GM23248 (cell line): ENCODE results near the gene RFC4. TPM values are rescaled to one million over a fixed set of nuclear protein-coding genes. Genes with fewer than 3 reads are reported as not detected.

Experiments used
- DNase-seq: peaks from one replicate; pipeline ENCODE4 v3.0.0-alpha.2; 2015
- H2AFZ ChIP-seq: fragments of 200-600 bp; sonication (generic); 2 replicates; pipeline ENCODE4 v1.6.1; 2016; ENCODE audit warnings: antibody characterized with exemption
- H3F3A ChIP-seq: fragments of 200-600 bp; sonication (generic); 2 replicates; pipeline ENCODE4 v1.6.1; 2016; ENCODE audit warnings: mild to moderate bottlenecking, antibody characterized with exemption, mixed run types; ENCODE audit not compliant: insufficient read depth
- H3K27ac ChIP-seq: fragments of 200-600 bp; sonication (generic); 2 replicates; pipeline ENCODE4 v1.5.1; 2016; ENCODE audit warnings: mild to moderate bottlenecking
- H3K27me3 ChIP-seq: fragments of 200-600 bp; sonication (generic); replicated peaks from 2 replicates; pipeline ENCODE4 v1.6.1; 2016; ENCODE audit warnings: mild to moderate bottlenecking; ENCODE audit not compliant: insufficient read depth
- H3K36me3 ChIP-seq: fragments of 200-600 bp; sonication (generic); 2 replicates; pipeline ENCODE4 v1.6.1; 2016; ENCODE audit warnings: low read depth, mild to moderate bottlenecking
- H3K4me1 ChIP-seq: fragments of 200-600 bp; sonication (generic); 2 replicates; pipeline ENCODE4 v1.6.1; 2016; ENCODE audit warnings: mild to moderate bottlenecking; ENCODE audit not compliant: insufficient read depth
- H3K4me2 ChIP-seq: fragments of 200-600 bp; sonication (generic); one replicate; pipeline ENCODE4 v1.6.1; 2016; ENCODE audit warnings: mild to moderate bottlenecking; ENCODE audit not compliant: unreplicated experiment
- H3K4me3 ChIP-seq: fragments of 200-600 bp; sonication (generic); 2 replicates; pipeline ENCODE4 v1.5.1; 2016; ENCODE audit warnings: mild to moderate bottlenecking
- H3K79me2 ChIP-seq: fragments of 200-600 bp; sonication (generic); 2 replicates; pipeline ENCODE4 v1.6.1; 2016; ENCODE audit warnings: mild to moderate bottlenecking; ENCODE audit not compliant: insufficient read depth
- H3K9ac ChIP-seq: fragments of 200-600 bp; sonication (generic); 2 replicates; pipeline ENCODE4 v1.6.1; 2016; ENCODE audit warnings: mild to moderate bottlenecking
- H3K9me2 ChIP-seq: fragments of 200-600 bp; sonication (generic); 2 replicates; pipeline ENCODE4 v1.6.1; 2016; ENCODE audit warnings: mixed run types, mild to moderate bottlenecking, moderate library complexity; ENCODE audit not compliant: insufficient read depth
- H3K9me3 ChIP-seq: fragments of 200-600 bp; sonication (generic); one replicate; pipeline ENCODE4 v1.6.1; 2017; ENCODE audit warnings: low read depth
- H4K20me1 ChIP-seq: fragments of 200-600 bp; sonication (generic); 2 replicates; pipeline ENCODE4 v1.6.0; 2016; ENCODE audit not compliant: insufficient read depth
- EZH2 ChIP-seq: fragments of 200-600 bp; sonication (generic); IDR thresholded peaks from 2 replicates; pipeline ENCODE4 v1.6.1; 2018; ENCODE audit warnings: antibody characterized with exemption, mild to moderate bottlenecking; ENCODE audit not compliant: insufficient read depth, poor library complexity, severe bottlenecking
- EZH2phosphoT487 ChIP-seq: fragments of 200-600 bp; sonication (generic); IDR thresholded peaks from 2 replicates; pipeline ENCODE4 v1.6.1; 2018; ENCODE audit warnings: antibody characterized with exemption, moderate library complexity, mild to moderate bottlenecking, low read depth; ENCODE audit not compliant: insufficient read depth
- WGBS, 2 experiments: methylation state at CpG; one replicate each; pipeline ENCODE4 v1.1.6; 2015 to 2017; ENCODE audit warnings: low lambda C conversion rate in 2 of 2, low coverage in 1 of 2; ENCODE audit errors: missing lambda C conversion rate in 2 of 2; 5-methylcytosine and 5-hydroxymethylcytosine counted together
- in situ Hi-C: fragments of 300-500 bp; cut with MboI; formaldehyde crosslinking; loops from 2 replicates; pipeline ENCODE4 v1.15.0; 2020
- polyA plus RNA-seq: library from polyadenylated mRNA; unstranded; fragments of >200 nt; fragmentation: Nextera tagmentation; extraction: Ambion mirVana; gene quantifications from 2 replicates; pipeline ENCODE4 v1.2.1, GENCODE V29; 2016
- total RNA-seq: library from RNA; depleted of rRNA; stranded (reverse); fragments of >200 nt; shearing (Covaris generic); gene quantifications from 2 replicates; pipeline ENCODE4 v1.2.3, GENCODE V29; 2014

RFC4 gene
- total and polyA plus RNA-seq, 2 experiments from 2014 or later = 16.2 to 22.8 TPM

- H3K4me2 ChIP-seq = no peak overlapping the region
- in situ Hi-C loops = loop anchor here (25.0 kb wide), 1 partner anchor 815 kb away; no protein-coding TSS in a partner anchor
- TF ChIP-seq EZH2 (no peak), EZH2phosphoT487 (no peak)
- no peaks in the 10 kb centered on the region for H3K9me2 ChIP-seq
- no peak overlapping the region for H3K4me3 ChIP-seq
- H3K4me1 ChIP-seq = peaks cover 10% of the 10 kb centered on the region
- no peak overlapping the region for H2AFZ ChIP-seq
- no peak overlapping the region for H3K27ac ChIP-seq
- DNase-seq = no peak
- peaks cover 19% of the 10 kb centered on the region for H3K79me2 ChIP-seq
- H3F3A ChIP-seq = no peaks in the 10 kb centered on the region
- H3K9me3 ChIP-seq = no peaks in the 10 kb centered on the region
- H3K36me3 ChIP-seq = peaks cover 14% of the 10 kb centered on the region
- H3K27me3 ChIP-seq = no peaks in the 10 kb centered on the region
- 98 to 100% methylated on average over 3 of the region's 3 CpGs for WGBS, 2 experiments
- H3K9ac ChIP-seq = no peak overlapping the region
- H4K20me1 ChIP-seq = no peaks in the 10 kb centered on the region
Observed at GRCh38 chr3:186802701-186803100, 3.6 kb downstream of the RFC4 start.

DNA sequence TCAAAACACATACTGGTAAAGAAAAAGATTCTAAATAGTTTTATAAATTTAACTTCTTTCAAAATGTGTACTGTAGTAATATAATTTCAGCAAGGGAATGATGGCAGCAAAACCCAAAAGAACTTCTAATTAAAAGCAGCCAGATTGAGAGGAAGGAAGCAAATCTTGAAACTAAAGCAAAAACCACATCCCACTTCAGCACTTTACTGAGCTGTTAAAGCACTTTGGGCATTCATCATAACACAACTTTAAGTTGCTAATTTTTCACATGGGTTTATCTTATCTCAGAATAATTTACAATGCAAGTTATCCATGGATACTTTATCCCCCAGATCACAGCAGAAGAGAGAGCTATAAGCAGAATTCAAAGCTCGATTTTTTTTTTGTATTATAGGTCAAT, 6.0 kb downstream of the RFC4 start:
- H3K9me2 ChIP-seq = no peaks in the 10 kb centered on the region
- peaks cover 9% of the 10 kb centered on the region for H3K79me2 ChIP-seq
- H2AFZ ChIP-seq = no peak overlapping the region
- peaks cover 5% of the 10 kb centered on the region for H3K4me1 ChIP-seq
- no peak for DNase-seq
- TF ChIP-seq EZH2 (no peak), EZH2phosphoT487 (no peak)
- H3K27ac ChIP-seq = no peak overlapping the region
- H3K9me3 ChIP-seq = no peaks in the 10 kb centered on the region
- no peak overlapping the region for H3K4me2 ChIP-seq
- H3K4me3 ChIP-seq = no peak overlapping the region
- H4K20me1 ChIP-seq = no peaks in the 10 kb centered on the region
- H3K27me3 ChIP-seq = no peaks in the 10 kb centered on the region
- WGBS, 2 experiments = 86 to 95% methylated on average over 1 of the region's 1 CpG
- H3K9ac ChIP-seq = no peak overlapping the region
- H3F3A ChIP-seq = no peaks in the 10 kb centered on the region
- peaks cover 19% of the 10 kb centered on the region for H3K36me3 ChIP-seq
- in situ Hi-C loops = loop anchor here (25.0 kb wide), 1 partner anchor 813 kb away; no protein-coding TSS in a partner anchor

DNA sequence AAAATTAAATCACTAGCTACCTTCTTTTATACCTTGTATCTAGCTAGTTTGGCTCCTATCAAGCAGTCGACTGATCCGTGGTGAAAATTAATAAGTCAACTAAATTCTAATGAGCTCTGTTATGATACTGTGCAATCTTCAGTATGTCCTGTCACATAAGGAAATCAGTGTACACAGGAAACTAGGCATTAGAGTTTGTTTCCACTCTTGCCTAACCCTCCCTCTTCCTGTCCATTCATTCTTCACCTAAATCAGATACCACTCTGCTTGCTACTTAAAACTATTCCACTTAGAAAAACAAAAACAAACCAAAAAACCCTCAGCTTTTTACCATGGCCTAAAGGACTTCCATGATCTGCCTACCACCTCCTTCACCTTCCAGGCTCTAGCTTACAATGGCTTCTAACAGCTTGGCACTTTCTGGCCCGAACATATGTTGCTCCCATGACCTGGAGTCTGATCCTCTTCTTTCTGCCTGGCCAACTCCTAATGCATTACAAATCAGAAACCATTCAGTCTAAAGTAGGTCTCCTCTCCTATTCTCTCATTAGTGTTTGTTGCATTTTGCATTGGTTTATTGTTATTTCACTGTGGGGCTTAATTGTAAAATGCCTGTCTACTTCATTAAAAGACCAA, 7.9 kb downstream of the RFC4 start:
- DNase-seq = no peak
- Histone ChIP-seq H3K9me2 (no peaks in the 10 kb centered on the region), H2AFZ (no peak overlapping the region), H3K4me3 (no peak overlapping the region), H3K27ac (no peak overlapping the region), H3K27me3 (no peaks in the 10 kb centered on the region), H3F3A (peaks cover under 1% of the 10 kb centered on the region; the same call in 1 of the 2 replicates), H3K4me2 (no peak overlapping the region), H3K9me3 (no peaks in the 10 kb centered on the region), H3K9ac (no peak overlapping the region), H3K36me3 (peaks cover 19% of the 10 kb centered on the region), H3K79me2 (no peaks in the 10 kb centered on the region), H3K4me1 (no peaks in the 10 kb centered on the region), H4K20me1 (no peaks in the 10 kb centered on the region)
- in situ Hi-C loops = no loop called here
- TF ChIP-seq EZH2 (no peak), EZH2phosphoT487 (no peak)
- 96 to 99% methylated on average over 3 of the region's 3 CpGs for WGBS, 2 experiments

DNA sequence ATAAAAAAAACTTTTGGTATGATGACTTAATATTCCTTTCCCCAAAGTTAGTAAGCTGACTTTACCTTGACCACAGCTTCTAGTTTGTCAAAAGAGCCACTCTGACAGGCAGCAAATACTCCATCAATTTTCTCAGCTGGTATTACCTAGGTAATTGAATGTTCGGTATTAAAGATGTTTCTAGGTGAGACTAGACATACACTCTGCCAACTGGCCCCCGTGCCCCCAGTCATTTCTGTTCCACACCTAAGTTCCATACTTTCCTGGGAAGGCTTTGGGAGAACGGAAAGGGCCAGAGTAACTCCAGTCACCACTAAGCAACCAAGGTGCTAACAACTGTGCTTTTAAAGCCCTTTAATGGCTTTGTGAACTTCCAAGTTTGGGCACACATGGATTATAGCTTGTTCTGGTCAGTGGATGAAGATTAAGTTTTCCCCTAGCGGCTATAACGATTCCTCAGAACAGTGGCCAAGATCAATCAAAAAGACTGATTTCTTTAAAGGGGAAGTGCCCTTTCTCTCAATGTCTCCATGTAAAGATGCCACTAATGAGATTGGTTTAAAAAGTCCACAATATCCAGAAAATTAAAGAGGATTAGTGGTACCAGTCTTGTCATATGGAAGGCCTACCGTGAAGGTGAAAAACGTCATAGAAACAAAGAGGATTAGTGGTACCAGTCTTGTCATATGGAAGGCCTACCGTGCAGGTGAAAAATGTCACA, 15.9 kb downstream of the RFC4 start:
- H4K20me1 ChIP-seq = peaks cover 46% of the 10 kb centered on the region
- DNase-seq = peak; percentile 56
- peaks cover 29% of the 10 kb centered on the region for H3K79me2 ChIP-seq
- H3K4me1 ChIP-seq = peaks cover 33% of the 10 kb centered on the region
- WGBS, 2 experiments = 44 to 49% methylated on average over 8 of the region's 8 CpGs
- H3K4me3 ChIP-seq = no peak overlapping the region
- H3K9me2 ChIP-seq = no peaks in the 10 kb centered on the region
- H3K9me3 ChIP-seq = no peaks in the 10 kb centered on the region
- no peak overlapping the region for H3K9ac ChIP-seq
- in situ Hi-C loops = no loop called here
- H3K27me3 ChIP-seq = no peaks in the 10 kb centered on the region
- no peak for TF ChIP-seq EZH2phosphoT487
- TF ChIP-seq EZH2 = no peak
- H2AFZ ChIP-seq = no peak overlapping the region
- peaks cover 51% of the 10 kb centered on the region for H3K36me3 ChIP-seq
- H3K27ac ChIP-seq = peak overlapping the region; percentile 27
- no peak overlapping the region for H3K4me2 ChIP-seq
- peaks cover 79% of the 10 kb centered on the region for H3F3A ChIP-seq
